Stimulated activated naive B cell treated with anti-CD40 and anti-IgM and Interleukin-4, amounts not matched to agents 10 μg/mL and 1 μg/mL and 100 μg/mL, for 72 hours (primary cell): Measurements from ENCODE around the gene GSK3B.
A peak's percentile ranks its signal among the peaks of the same experiment; 100 is the strongest.

ENCODE experiments used
- ATAC-seq, 2 donors: fragments of 150-1000 bp; cut with Tn5 transposase; replicated peaks; 2 replicates each; pipeline ENCODE4 v1.10.0; 2021; ENCODE audit warnings: moderate library complexity in 1 of 2
- DNase-seq: peaks from one replicate; pipeline ENCODE4 v3.0.0; 2021
- H3K27ac Mint-ChIP-seq: one replicate; pipeline ENCODE4 v1.8.0; 2022; ENCODE audit warnings: mild to moderate bottlenecking, mixed read lengths
- H3K27me3 Mint-ChIP-seq, 2 donors: one replicate each; pipeline ENCODE4 v1.8.0; 2022; ENCODE audit warnings: mixed read lengths in 2 of 2
- H3K36me3 Mint-ChIP-seq, 2 donors: one replicate each; pipeline ENCODE4 v1.8.0; 2022; ENCODE audit warnings: mixed read lengths in 2 of 2, mild to moderate bottlenecking in 1 of 2
- H3K4me1 Mint-ChIP-seq, 2 donors: one replicate each; pipeline ENCODE4 v1.8.0; 2022; ENCODE audit warnings: mixed read lengths in 2 of 2, mild to moderate bottlenecking in 1 of 2
- H3K4me3 Mint-ChIP-seq, 2 donors: one replicate each; pipeline ENCODE4 v1.8.0; 2022; ENCODE audit warnings: mild to moderate bottlenecking in 2 of 2, mixed read lengths in 2 of 2, moderate library complexity in 1 of 2
- H3K9me3 Mint-ChIP-seq, 2 donors: one replicate each; pipeline ENCODE4 v1.8.0; 2022; ENCODE audit warnings: mixed read lengths in 2 of 2, mild to moderate bottlenecking in 1 of 2

The GSK3B gene

GRCh38 chr3:119945291-119945690 is 149.0 kb downstream of the GSK3B start:
- ATAC-seq: no peak
- Mint-ChIP-seq H3K4me3 (no peak overlapping the region), H3K4me1 (peaks cover 11 to 13% of the 10 kb centered on the region in 2 donors), H3K36me3 (peaks cover 13 to 26% of the 10 kb centered on the region in 2 donors), H3K27ac (no peak overlapping the region), H3K9me3 (no peaks in the 10 kb centered on the region), H3K27me3 (no peaks in the 10 kb centered on the region)
- no peak for DNase-seq

- no peak for ATAC-seq
- Mint-ChIP-seq H3K9me3 (no peaks in the 10 kb centered on the region), H3K27ac (no peak overlapping the region), H3K4me3 (no peak overlapping the region), H3K27me3 (no peaks in the 10 kb centered on the region), H3K36me3 (peaks cover 13 to 28% of the 10 kb centered on the region in 2 donors), H3K4me1 (peaks cover 11% of the 10 kb centered on the region in 2 donors)
- no peak for DNase-seq
These were observed 150.2 kb downstream of the GSK3B start for GRCh38 chr3:119944091-119944490.

- no peak for DNase-seq
- H3K4me1 Mint-ChIP-seq: peaks cover 19 to 32% of the 10 kb centered on the region in 2 donors
- H3K4me3 Mint-ChIP-seq: no peak overlapping the region
- ATAC-seq: no peak
- peaks cover 4 to 5% of the 10 kb centered on the region in 2 donors for H3K9me3 Mint-ChIP-seq
- peak overlapping the region; percentile 26 for H3K27ac Mint-ChIP-seq
- no peaks in the 10 kb centered on the region for H3K27me3 Mint-ChIP-seq
- peaks cover 19 to 41% of the 10 kb centered on the region in 2 donors for H3K36me3 Mint-ChIP-seq
These were observed 155.2 kb downstream of the GSK3B start for GRCh38 chr3:119939077-119939476.

- H3K27ac Mint-ChIP-seq: no peak overlapping the region
- H3K4me1 Mint-ChIP-seq: peaks cover 13 to 27% of the 10 kb centered on the region in 2 donors
- peaks cover 16 to 37% of the 10 kb centered on the region in 2 donors for H3K36me3 Mint-ChIP-seq
- H3K27me3 Mint-ChIP-seq: no peaks in the 10 kb centered on the region
- H3K4me3 Mint-ChIP-seq: no peak overlapping the region
- DNase-seq (no peak), ATAC-seq (peak in 1 of 2 donors; percentile 54)
- peaks cover 4 to 5% of the 10 kb centered on the region in 2 donors for H3K9me3 Mint-ChIP-seq
These were observed 157.0 kb downstream of the GSK3B start for GRCh38 chr3:119937229-119937628.

- Mint-ChIP-seq H3K4me3 (no peak overlapping the region), H3K4me1 (peaks cover 13 to 27% of the 10 kb centered on the region in 2 donors), H3K36me3 (peaks cover 16 to 37% of the 10 kb centered on the region in 2 donors), H3K27me3 (no peaks in the 10 kb centered on the region), H3K27ac (no peak overlapping the region), H3K9me3 (peaks cover 4 to 5% of the 10 kb centered on the region in 2 donors)
- DNase-seq (no peak), ATAC-seq (no peak)
These were observed 160.0 kb downstream of the GSK3B start for GRCh38 chr3:119934249-119934648.

DNA sequence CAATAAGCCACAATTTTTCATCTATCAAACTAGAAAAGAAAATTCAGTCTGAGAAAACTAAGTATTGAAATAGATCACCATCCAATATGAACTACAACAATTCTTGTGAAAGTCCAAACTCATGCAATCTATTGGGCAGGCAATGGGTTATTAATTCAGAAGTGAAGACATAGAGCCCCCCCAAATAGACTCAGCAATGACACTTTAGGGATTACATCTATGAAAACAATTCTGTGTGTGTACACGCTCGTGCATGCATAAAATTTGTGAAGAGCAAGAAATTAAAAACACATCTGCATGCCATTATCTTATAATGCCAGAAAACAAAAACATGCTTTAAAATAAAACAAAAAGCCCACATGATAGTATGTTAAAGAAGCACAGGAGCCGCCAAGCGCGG is 161.0 kb downstream of the GSK3B start:
- Mint-ChIP-seq H3K4me3 (no peak overlapping the region), H3K4me1 (peaks cover 11 to 27% of the 10 kb centered on the region in 2 donors), H3K9me3 (peaks cover 4 to 5% of the 10 kb centered on the region in 2 donors), H3K36me3 (peaks cover 16 to 32% of the 10 kb centered on the region in 2 donors), H3K27me3 (no peaks in the 10 kb centered on the region), H3K27ac (no peak overlapping the region)
- ATAC-seq (no peak), DNase-seq (no peak)

DNA sequence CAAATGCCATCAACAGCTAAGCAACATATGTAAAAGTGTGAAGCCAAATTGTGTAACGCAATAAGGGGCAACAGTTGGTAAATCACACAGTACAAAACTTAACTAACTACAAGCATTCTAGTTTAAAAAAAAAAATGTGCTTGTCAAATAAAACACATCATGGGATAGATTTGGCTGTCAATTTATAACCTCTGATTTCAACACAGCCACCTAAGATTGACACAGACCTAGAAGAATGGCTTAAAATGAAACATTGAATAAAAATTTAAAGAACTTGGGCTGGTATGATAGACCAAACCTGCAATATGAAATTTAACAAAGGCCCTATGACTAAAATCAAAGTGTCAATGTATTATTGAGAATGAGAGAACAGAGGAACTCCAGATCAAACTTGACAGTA is 164.0 kb downstream of the GSK3B start:
- Mint-ChIP-seq H3K36me3 (peaks cover 5 to 10% of the 10 kb centered on the region in 2 donors), H3K9me3 (no peaks in the 10 kb centered on the region), H3K4me3 (no peak overlapping the region), H3K4me1 (peaks cover 2 to 3% of the 10 kb centered on the region in 2 donors), H3K27ac (no peak overlapping the region), H3K27me3 (no peaks in the 10 kb centered on the region)
- no peak for ATAC-seq
- DNase-seq: no peak

DNA sequence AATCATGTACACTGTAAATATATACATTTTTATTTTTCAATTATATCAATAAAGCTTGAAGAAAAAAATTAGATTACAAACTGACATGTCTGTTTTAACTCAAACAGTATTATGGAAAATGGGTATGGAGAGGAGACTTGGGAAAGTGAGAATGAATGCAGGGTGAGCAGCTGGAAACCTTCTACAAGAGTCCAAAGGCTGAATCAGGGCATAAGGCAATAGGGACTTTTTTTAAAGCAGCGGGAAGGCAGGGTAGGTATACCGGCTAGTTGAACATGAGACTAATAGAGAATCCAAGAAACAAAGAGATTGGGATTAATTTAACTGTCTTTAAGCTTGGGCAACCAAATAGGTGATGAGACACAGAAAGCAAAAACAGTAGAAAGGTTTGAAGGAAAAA is 167.1 kb downstream of the GSK3B start:
- Mint-ChIP-seq H3K9me3 (no peaks in the 10 kb centered on the region), H3K27ac (no peak overlapping the region), H3K36me3 (peaks cover 2 to 6% of the 10 kb centered on the region in 2 donors), H3K27me3 (no peaks in the 10 kb centered on the region), H3K4me1 (peaks cover 0 to 7% of the 10 kb centered on the region in 2 donors), H3K4me3 (no peak overlapping the region)
- no peak for ATAC-seq
- no peak for DNase-seq

GRCh38 chr3:119924111-119925094 is 169.8 kb downstream of the GSK3B start:
- H3K4me1 Mint-ChIP-seq: peaks cover 0 to 7% of the 10 kb centered on the region in 2 donors
- no peak for DNase-seq
- peaks cover 11 to 24% of the 10 kb centered on the region in 2 donors for H3K36me3 Mint-ChIP-seq
- H3K9me3 Mint-ChIP-seq: peaks cover 0 to 2% of the 10 kb centered on the region in 2 donors
- no peak for ATAC-seq
- no peak overlapping the region for H3K4me3 Mint-ChIP-seq
- H3K27ac Mint-ChIP-seq: no peak overlapping the region
- no peaks in the 10 kb centered on the region for H3K27me3 Mint-ChIP-seq

- no peaks in the 10 kb centered on the region for H3K27me3 Mint-ChIP-seq
- H3K36me3 Mint-ChIP-seq: peaks cover 20 to 31% of the 10 kb centered on the region in 2 donors
- peaks cover 0 to 2% of the 10 kb centered on the region in 2 donors for H3K9me3 Mint-ChIP-seq
- ATAC-seq: no peak
- no peak overlapping the region for H3K27ac Mint-ChIP-seq
- H3K4me1 Mint-ChIP-seq: peaks cover 0 to 1% of the 10 kb centered on the region in 2 donors
- no peak for DNase-seq
- H3K4me3 Mint-ChIP-seq: no peak overlapping the region
These were observed 175.0 kb downstream of the GSK3B start for GRCh38 chr3:119918992-119919933.

GRCh38 chr3:119913021-119913420 is 181.2 kb downstream of the GSK3B start:
- Mint-ChIP-seq H3K36me3 (peaks cover 28 to 40% of the 10 kb centered on the region in 2 donors), H3K4me3 (no peak overlapping the region), H3K9me3 (no peaks in the 10 kb centered on the region), H3K27me3 (no peaks in the 10 kb centered on the region), H3K4me1 (peaks cover 0 to 4% of the 10 kb centered on the region in 2 donors), H3K27ac (no peak overlapping the region)
- DNase-seq (no peak), ATAC-seq (no peak)

- H3K27me3 Mint-ChIP-seq: no peaks in the 10 kb centered on the region
- H3K27ac Mint-ChIP-seq: no peak overlapping the region
- no peak overlapping the region for H3K4me3 Mint-ChIP-seq
- H3K36me3 Mint-ChIP-seq: peaks cover 28 to 40% of the 10 kb centered on the region in 2 donors
- no peak for ATAC-seq
- no peak for DNase-seq
- H3K9me3 Mint-ChIP-seq: no peaks in the 10 kb centered on the region
- peaks cover 0 to 4% of the 10 kb centered on the region in 2 donors for H3K4me1 Mint-ChIP-seq
These were observed 182.0 kb downstream of the GSK3B start for GRCh38 chr3:119912220-119912619.

DNA sequence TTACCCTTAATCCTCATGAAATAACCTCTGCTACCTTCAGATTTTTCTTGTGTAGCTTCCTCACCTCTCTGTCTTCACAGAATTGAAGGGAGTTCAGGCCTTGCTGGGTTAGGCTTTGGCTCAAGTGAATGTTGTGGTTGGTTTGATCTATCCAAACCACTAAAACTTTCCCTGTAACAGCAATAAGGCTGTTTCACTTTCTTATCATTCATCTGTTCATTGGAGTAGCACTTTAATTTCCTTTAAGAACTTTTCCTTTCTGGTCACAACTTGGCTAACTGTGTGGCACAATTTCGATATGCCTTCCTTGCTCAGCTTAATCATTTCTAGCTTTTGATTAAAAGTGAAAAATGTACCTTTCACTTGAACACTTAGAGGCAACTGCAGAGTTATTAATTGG is 182.5 kb downstream of the GSK3B start:
- peaks cover 0 to 4% of the 10 kb centered on the region in 2 donors for H3K4me1 Mint-ChIP-seq
- peaks cover 28 to 40% of the 10 kb centered on the region in 2 donors for H3K36me3 Mint-ChIP-seq
- H3K4me3 Mint-ChIP-seq: no peak overlapping the region
- no peak overlapping the region for H3K27ac Mint-ChIP-seq
- no peak for DNase-seq
- H3K27me3 Mint-ChIP-seq: no peaks in the 10 kb centered on the region
- no peaks in the 10 kb centered on the region for H3K9me3 Mint-ChIP-seq
- ATAC-seq: no peak

DNA sequence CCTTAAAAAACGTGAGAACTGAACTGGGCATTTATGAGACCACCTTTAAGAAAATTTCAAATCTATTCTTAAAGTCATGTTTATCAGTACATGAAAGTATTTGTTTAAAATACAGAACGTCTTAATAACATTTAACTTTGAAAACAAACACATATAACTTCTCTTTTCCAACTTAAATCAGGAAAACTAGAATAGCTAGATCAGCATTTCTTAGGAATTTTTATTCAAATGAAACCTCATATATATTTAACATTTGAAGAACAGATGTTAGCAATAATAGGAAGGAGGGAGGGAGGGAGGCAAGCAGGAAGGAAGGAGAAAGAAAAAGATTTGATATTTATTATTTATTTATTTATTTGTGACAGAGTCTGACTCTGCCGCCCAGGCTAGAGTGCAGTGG is 192.2 kb downstream of the GSK3B start:
- DNase-seq (no peak), ATAC-seq (no peak)
- peaks cover 9 to 20% of the 10 kb centered on the region in 2 donors for H3K36me3 Mint-ChIP-seq
- no peak overlapping the region for H3K4me3 Mint-ChIP-seq
- H3K9me3 Mint-ChIP-seq: no peaks in the 10 kb centered on the region
- H3K4me1 Mint-ChIP-seq: no peaks in the 10 kb centered on the region
- H3K27ac Mint-ChIP-seq: no peak overlapping the region
- no peaks in the 10 kb centered on the region for H3K27me3 Mint-ChIP-seq
